HG03439 (cell line): ENCODE measurements around the gene FAM20C.

ENCODE experiments used
- ATAC-seq: cut with Tn5 transposase; IDR thresholded peaks from one replicate; pipeline ENCODE4 v1.9.1; 2021; ENCODE audit warnings: mild to moderate bottlenecking, moderate library complexity; ENCODE audit not compliant: unreplicated experiment

The FAM20C gene

DNA sequence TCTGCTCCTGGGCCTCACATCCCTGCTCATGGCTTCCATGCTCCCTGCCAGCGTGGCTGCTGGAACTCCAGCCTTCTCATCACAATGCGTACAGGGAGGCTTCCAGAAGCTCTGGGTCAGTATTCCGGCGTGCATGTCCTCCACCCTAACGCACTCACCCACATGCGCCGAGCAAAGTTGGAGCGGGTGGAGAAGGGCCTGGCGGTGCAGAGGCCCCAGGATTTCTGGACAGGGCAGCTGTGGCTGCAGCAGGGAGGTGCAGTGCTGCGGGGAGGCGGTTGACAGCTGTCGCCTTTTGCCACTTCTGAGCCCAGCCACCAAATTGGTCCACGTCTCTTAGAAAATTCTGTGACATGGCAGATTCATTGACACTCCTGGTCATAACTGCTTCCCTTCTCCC, 33.6 kb upstream of the FAM20C start:
- no peak for ATAC-seq

DNA sequence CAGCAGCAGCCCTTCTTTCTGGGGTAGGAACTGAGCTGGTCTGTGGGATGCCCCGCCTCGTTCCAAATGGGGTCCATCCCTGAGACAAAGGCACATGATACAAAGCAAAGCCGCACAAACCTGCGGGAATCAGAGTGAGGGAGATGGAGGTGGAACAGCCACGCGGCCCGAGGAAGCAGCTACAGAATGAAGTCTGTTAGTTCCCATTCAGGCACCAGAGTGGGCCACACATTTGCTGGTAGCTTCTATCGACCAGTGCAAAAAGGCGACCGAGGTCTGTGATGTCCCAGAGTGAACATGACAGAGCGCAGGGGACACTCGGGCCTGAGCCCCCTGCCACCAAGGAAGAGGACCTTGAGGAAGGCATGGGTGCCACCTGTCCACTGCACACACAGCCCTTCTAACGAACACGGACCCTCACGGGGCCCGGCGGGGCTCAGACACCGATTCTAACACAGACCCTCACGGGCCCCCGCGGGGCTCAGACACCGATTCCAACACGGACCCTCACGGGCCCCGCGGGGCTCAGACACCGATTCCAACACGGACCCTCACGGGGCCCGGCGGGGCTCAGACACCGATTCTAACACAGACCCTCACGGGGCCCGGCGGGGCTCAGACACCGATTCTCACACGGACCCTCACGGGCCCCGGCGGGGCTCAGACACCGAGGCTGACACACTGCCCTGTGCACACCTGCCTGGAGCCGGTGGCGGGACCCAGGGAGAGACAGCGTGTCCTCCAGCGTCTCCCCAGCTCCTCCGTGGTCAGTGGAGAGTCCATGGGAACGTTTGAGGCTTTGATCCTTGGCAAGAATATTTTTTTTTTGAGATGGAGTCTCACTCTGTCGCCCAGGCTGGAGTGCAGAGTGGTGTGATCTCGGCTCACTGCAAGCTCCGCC, 32.8 kb upstream of the FAM20C start:
- ATAC-seq: no peak

DNA sequence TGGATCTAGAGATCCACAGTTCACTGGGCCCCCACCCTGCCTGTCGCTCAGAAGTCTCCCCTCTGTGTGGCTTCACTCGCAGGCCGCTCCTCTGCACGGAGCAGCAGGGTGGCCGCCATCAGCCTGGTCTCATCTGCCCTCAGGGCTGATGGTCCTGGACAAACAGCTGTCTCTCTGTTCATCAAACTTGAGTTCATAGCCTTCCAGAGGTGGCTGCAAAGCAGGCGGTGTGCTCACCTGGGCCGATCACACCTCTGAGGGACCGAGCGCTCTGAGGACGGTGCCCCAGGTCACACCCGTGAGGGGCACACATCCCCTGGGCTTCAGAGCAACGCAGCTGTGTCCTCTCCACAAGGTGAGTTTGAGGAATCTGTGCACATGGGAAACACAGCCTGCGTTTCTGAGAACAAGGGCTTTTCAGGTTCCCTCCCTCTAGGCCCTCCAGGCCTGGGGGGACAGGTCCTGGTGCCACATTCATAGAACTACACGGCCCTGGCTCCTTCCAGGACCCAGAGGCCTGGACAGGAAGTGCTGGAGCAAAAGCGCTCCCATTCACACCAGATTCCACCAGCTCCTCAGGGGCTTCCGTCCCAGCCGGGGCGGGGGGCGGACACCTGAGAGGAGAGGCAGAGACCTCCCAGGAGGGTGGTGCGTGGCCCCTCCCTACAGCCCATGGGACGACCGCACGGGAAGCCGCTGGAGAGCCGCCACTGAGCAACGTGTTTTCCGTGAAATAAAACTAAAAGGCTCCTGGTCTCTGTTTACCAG, 31.2 kb upstream of the FAM20C start:
- no peak for ATAC-seq

- ATAC-seq: no peak
These were observed 29.6 kb upstream of the FAM20C start for GRCh38 chr7:162632-163297.

- ATAC-seq: no peak
These were observed 29.1 kb upstream of the FAM20C start for GRCh38 chr7:163298-163695.

- ATAC-seq: no peak
These were observed 28.1 kb upstream of the FAM20C start for GRCh38 chr7:163971-164881.

- no peak for ATAC-seq
These were observed 27.3 kb upstream of the FAM20C start for GRCh38 chr7:164882-165660.

- no peak for ATAC-seq
These were observed 26.6 kb upstream of the FAM20C start for GRCh38 chr7:165661-166337.

- no peak for ATAC-seq
These were observed 25.9 kb upstream of the FAM20C start for GRCh38 chr7:166338-167060.

DNA sequence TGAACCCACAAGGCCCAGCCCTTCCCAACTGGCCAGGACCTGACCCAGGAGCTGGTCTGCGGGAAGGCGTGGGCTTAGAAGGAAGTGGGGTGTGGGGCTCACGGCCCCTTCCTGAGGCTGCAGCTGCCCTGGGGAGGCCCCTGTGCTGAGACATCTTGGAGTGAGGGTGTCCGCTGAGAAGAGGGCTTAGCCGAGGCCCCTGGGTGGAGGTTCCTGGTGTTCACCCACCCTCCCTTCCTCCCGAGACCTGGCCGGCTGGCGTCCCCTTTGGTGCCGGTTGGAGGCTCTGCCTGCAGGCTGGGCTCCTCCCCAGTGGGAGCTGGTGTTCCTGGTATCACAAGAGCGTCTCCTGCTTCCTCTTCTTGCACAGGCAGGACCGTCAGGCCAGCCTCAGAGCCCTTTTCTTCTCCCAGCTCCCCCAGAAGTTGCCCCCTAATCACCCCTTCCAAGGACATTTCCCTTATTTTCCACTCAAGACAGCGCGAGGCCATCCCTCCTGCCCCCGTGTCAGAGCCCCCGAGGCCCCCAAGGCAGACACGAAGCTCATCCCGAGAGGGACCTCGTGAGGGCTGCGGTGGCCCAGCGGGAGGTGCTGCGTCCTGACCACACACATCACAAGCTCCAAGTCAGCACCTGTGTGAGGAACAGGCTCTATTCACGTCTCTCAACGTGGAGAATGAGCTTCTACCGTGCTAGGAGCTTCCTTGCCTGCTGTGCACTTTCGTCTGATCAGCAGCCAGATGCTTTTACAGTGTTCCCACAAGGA, 25.1 kb upstream of the FAM20C start:
- ATAC-seq: no peak

DNA sequence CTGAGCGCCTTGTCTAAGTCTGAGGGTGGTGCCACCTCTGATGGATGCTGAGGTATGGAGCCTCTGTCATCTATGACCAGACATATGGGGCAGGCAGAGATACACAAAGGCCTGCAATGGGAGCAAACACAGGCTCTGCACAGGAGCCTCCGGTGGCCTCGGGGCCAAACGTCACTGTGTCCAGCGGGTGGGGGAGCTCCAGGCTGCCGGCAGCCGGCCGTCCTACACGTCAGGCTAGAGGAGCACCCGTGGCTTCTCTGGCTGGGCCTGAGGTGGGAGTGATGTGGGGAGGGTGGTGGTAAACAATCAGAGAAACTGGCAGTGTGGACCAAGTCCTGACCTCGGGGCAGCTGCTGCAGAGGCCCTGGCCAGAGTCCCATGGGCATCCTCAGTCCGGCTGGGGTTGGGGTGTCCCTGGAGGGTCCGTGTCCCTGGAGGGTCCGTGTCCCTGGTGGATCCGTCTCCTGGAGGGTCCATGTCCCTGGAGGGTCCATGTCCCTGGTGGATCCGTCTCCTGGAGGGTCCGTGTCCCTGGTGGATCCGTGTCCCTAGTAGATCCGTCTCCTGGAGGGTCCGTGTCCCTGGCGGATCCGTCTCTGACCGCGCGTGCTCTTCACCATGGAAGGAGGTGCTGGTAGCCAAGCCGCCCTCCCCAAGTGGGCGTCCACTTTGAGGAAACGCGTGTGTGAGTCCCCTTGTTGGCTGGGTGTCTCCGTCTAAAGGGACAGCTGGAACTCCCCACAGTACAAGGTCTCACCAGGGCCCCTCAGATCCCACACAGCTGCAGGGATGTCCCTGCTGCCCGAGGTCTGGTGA, 24.2 kb upstream of the FAM20C start:
- ATAC-seq: no peak

DNA sequence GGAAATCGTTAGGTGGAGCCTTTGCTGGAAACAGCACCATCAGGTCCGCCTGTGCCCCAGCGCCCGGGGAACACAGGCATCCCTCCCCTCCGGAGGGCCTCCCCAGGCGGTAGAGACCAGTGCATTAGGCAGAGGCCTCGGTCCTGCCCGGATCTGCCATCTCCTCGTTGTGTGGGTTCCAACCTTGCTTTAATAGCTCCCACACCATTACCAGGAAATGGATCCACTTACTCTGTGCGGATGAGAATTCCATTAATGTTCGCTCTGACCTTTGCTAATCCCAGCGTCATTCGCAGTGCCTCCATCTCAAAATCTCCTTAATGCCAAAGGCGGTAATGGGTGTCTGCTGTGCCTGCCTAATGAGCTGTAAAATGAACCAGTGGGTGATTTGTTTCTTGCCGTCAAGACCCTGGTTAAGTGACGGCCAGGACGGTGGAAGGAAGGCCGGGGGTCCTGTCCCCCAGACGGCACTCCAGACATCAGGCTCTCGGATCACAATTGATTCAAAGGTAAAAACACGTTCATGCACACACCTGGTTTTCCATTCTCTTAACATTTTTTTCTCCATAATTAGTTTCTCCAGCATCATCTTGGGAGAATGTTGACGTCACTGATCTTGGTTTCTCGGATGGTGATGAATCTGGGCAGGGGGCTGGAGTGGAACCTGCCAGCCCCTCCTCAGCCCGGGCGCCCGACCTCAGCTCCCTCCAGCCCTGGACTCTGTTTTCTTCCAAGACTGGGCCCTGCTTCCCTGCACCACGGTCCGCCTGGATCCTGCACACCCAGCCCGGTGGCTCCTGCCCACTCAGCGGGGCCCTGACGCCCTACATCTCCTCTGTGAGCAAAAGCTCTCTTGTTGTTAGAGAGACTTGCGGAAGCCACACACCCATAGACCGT, 22.8 kb upstream of the FAM20C start:
- no peak for ATAC-seq

- ATAC-seq: no peak
These were observed 21.6 kb upstream of the FAM20C start for GRCh38 chr7:170551-171363.

DNA sequence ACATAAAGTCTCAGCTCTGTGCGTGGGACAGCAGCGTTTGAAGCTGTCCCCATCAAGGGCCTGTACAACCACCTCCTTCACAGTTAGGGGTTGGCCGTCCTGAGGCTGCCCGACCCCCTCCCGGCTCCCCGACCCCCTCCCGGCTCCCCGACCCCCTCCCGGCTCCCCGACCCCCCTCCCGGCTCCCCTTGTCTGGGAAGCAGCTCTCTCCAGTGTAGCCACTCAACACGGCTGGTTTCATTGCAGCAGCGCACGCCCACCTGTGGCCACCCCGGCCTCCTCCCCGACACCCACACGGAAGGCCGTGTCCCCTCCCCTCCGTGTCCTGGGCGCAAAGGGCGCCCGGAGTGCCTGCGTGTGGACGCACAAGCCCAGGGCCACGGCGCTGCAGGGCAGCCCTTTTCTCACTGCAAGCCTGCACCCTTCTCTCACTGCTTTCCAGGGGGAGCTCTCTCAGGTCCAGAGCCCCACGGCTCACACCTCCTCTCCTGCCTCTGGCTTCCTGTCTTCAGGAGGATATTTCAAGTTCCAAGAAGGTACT, 20.9 kb upstream of the FAM20C start:
- no peak for ATAC-seq
